Hepatocyte (in vitro differentiated cells): Measurements from ENCODE around the gene LTF. TPM values are rescaled to one million over a fixed set of nuclear protein-coding genes. Genes with fewer than 3 reads are reported as not detected.

Experiments
- DNase-seq: peaks from one replicate; pipeline ENCODE4 v3.0.0-alpha.2; 2016; ENCODE audit warnings: low spot score
- H2AFZ ChIP-seq: fragments of 200-600 bp; sonication (generic); 2 replicates; pipeline ENCODE4 v1.6.0; 2016; ENCODE audit warnings: antibody characterized with exemption, mild to moderate bottlenecking
- H3K27ac ChIP-seq: fragments of 200-600 bp; sonication (generic); 2 replicates; pipeline ENCODE4 v1.5.1; 2016; ENCODE audit warnings: mild to moderate bottlenecking
- H3K27me3 ChIP-seq: fragments of 200-600 bp; sonication (generic); 2 replicates; pipeline ENCODE4 v1.6.1; 2016
- H3K36me3 ChIP-seq: fragments of 200-600 bp; sonication (generic); replicated peaks from 2 replicates; pipeline ENCODE4 v1.5.1; 2016; ENCODE audit warnings: low read depth; ENCODE audit not compliant: insufficient read depth
- H3K4me1 ChIP-seq: fragments of 200-600 bp; sonication (generic); 2 replicates; pipeline ENCODE4 v1.5.1; 2016; ENCODE audit warnings: mild to moderate bottlenecking, moderate library complexity; ENCODE audit not compliant: insufficient read depth
- H3K4me2 ChIP-seq: fragments of 200-600 bp; sonication (generic); 2 replicates; pipeline ENCODE4 v1.6.0; 2016
- H3K4me3 ChIP-seq: fragments of 200-600 bp; sonication (generic); 2 replicates; pipeline ENCODE4 v1.5.1; 2016; ENCODE audit warnings: mild to moderate bottlenecking
- H3K79me2 ChIP-seq: fragments of 200-600 bp; sonication (generic); 2 replicates; pipeline ENCODE4 v1.6.0; 2017; ENCODE audit warnings: mild to moderate bottlenecking
- H3K9me2 ChIP-seq: fragments of 200-600 bp; sonication (generic); replicated peaks from 2 replicates; pipeline ENCODE4 v1.6.0; 2017; ENCODE audit warnings: mild to moderate bottlenecking; ENCODE audit not compliant: insufficient read depth
- H3K9me3 ChIP-seq: fragments of 200-600 bp; sonication (generic); 2 replicates; pipeline ENCODE4 v1.5.1; 2016; ENCODE audit warnings: low read depth, mild to moderate bottlenecking
- H4K20me1 ChIP-seq: fragments of 200-600 bp; sonication (generic); 2 replicates; pipeline ENCODE4 v1.6.0; 2016; ENCODE audit warnings: mild to moderate bottlenecking; ENCODE audit not compliant: insufficient read depth, poor library complexity, severe bottlenecking
- EZH2 ChIP-seq: fragments of 200-600 bp; sonication (generic); IDR thresholded peaks from 2 replicates; pipeline ENCODE4 v1.6.1; 2016; ENCODE audit warnings: antibody characterized with exemption, mild to moderate bottlenecking, borderline replicate concordance
- EZH2phosphoT487 ChIP-seq: fragments of 200-600 bp; sonication (generic); IDR thresholded peaks from one replicate; pipeline ENCODE4 v1.6.1; 2018; ENCODE audit warnings: antibody characterized with exemption, mild to moderate bottlenecking, low read depth, moderate library complexity; ENCODE audit not compliant: unreplicated experiment, severe bottlenecking
- WGBS: methylation state at CpG from one replicate; pipeline ENCODE4 v1.1.6; 2016; ENCODE audit warnings: low lambda C conversion rate; ENCODE audit errors: missing lambda C conversion rate; 5-methylcytosine and 5-hydroxymethylcytosine counted together
- polyA plus RNA-seq: library from polyadenylated mRNA; unstranded; fragments of >200 nt; fragmentation: Nextera tagmentation; extraction: Ambion mirVana; gene quantifications from 2 replicates; pipeline ENCODE4 v1.2.1, GENCODE V29; 2016
- total RNA-seq: library from RNA; depleted of rRNA; stranded (reverse); fragments of >200 nt; gene quantifications from 2 replicates; pipeline ENCODE4 v1.2.3, GENCODE V29; 2014
- TF ChIP-seq, protein P1 (sequence below): fragments of 200-600 bp; sonication (generic); IDR thresholded peaks from 2 replicates; pipeline ENCODE4 v1.5.1; 2016; ENCODE audit warnings: antibody characterized with exemption, mild to moderate bottlenecking; ENCODE audit not compliant: poor library complexity

The LTF gene
- total and polyA plus RNA-seq, 2 experiments from 2014 or later, result 1.8 TPM; not detected in 1

DNA sequence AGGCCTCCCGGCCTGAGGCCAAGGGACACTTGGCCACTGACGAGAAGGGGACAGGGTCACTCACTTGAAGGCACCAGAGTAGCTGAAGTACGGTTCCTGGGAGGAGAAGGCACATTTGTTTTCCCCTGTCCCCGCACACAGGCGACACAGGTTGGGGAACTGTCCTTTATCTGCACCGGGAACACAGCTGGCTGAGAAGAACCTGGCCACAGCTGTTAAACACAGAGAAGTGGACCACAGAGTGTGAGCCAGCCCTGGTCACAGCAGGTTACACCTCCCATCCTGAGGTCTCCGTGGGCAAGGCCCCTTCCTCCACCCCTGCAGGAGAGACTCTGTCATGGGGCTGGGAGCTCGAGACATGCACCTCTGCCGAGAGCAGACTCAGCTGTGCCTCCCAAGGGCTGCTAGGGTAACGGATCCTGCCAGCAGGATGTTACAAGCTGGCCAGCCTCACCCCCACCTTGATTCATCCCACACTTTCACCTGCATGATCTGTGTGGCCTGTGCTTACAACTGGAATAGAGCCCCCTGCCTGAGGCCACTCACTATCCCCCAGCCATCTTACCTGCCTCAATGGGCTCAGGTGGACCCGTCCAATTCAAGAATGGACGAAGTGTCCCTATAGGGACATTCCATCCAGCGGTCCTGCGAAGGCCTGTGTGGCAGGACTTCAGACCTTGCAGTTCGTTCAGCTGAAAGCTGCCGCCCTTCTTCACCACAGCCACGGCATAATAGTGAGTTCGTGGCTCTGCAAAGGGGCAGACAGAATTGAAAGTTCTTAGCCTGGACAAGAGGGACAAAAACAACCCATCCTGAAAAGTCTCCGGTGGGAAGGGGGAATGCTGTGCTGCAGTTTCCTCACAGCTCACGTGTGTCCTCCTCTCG is 9.2 kb downstream of the LTF start:
- TF ChIP-seq EZH2phosphoT487 (no peak), EZH2 (no peak)
- TF ChIP-seq, protein P1, sequence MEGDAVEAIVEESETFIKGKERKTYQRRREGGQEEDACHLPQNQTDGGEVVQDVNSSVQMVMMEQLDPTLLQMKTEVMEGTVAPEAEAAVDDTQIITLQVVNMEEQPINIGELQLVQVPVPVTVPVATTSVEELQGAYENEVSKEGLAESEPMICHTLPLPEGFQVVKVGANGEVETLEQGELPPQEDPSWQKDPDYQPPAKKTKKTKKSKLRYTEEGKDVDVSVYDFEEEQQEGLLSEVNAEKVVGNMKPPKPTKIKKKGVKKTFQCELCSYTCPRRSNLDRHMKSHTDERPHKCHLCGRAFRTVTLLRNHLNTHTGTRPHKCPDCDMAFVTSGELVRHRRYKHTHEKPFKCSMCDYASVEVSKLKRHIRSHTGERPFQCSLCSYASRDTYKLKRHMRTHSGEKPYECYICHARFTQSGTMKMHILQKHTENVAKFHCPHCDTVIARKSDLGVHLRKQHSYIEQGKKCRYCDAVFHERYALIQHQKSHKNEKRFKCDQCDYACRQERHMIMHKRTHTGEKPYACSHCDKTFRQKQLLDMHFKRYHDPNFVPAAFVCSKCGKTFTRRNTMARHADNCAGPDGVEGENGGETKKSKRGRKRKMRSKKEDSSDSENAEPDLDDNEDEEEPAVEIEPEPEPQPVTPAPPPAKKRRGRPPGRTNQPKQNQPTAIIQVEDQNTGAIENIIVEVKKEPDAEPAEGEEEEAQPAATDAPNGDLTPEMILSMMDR, result no peak
- H3K27me3 ChIP-seq, result no peaks in the 10 kb centered on the region
- no peak overlapping the region for H2AFZ ChIP-seq
- no peaks in the 10 kb centered on the region for H3K79me2 ChIP-seq
- H3K9me2 ChIP-seq, result no peaks in the 10 kb centered on the region
- H3K27ac ChIP-seq, result no peak overlapping the region
- WGBS, result 91% methylated on average over 21 of the region's 21 CpGs
- H3K4me3 ChIP-seq, result no peak overlapping the region
- no peaks in the 10 kb centered on the region for H3K9me3 ChIP-seq
- H4K20me1 ChIP-seq, result no peaks in the 10 kb centered on the region
- no peaks in the 10 kb centered on the region for H3K36me3 ChIP-seq
- no peak overlapping the region for H3K4me2 ChIP-seq
- H3K4me1 ChIP-seq, result no peaks in the 10 kb centered on the region
- DNase-seq, result no peak

DNA sequence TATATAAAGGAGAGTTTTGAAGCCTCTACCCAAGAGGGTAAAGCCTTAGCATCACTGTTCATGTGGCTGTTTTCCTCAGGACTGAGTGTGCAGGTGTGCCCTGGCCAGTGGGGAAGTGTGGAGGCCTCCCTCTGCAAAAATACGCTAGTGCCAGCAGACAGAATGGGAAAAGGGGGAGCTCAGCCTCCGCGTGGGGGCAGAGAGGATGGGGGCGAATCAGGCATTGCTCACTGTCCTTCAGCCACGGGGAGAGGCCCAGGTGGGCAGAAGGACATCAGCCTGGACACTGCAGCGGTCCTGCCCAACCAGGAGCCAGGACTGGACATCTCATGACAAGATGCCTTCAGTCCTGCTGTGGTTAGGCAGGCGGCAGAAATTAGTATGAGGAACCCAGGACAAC is 10.1 kb downstream of the LTF start:
- no peak overlapping the region for H2AFZ ChIP-seq
- H3K9me2 ChIP-seq, result no peaks in the 10 kb centered on the region
- H3K27me3 ChIP-seq, result no peaks in the 10 kb centered on the region
- H3K4me2 ChIP-seq, result no peak overlapping the region
- DNase-seq, result no peak
- H3K27ac ChIP-seq, result no peak overlapping the region
- TF ChIP-seq, protein P1, result no peak
- no peak for TF ChIP-seq EZH2
- TF ChIP-seq EZH2phosphoT487, result no peak
- no peaks in the 10 kb centered on the region for H3K79me2 ChIP-seq
- H3K4me1 ChIP-seq, result no peaks in the 10 kb centered on the region
- no peaks in the 10 kb centered on the region for H3K9me3 ChIP-seq
- 86% methylated on average over 7 of the region's 7 CpGs for WGBS
- no peaks in the 10 kb centered on the region for H4K20me1 ChIP-seq
- H3K4me3 ChIP-seq, result no peak overlapping the region
- H3K36me3 ChIP-seq, result no peaks in the 10 kb centered on the region

DNA sequence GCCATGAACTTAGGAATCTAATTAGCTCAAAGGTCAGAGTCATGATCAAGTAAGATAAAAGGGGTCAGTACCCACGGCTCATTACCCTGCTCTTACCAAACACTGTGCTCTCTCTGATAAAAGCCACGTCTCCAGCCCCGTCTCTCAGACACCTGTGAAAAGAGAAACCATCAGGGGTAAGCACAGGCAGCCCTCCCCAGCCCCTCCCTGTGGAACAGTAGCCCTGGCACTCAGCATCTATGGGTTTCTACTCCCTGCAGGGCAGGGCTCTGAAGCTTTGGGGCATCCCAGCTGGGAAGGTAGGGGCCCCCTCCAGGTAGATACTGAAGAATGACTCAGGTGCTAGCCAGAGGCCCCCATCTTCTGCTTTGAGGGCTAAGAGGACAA is 10.5 kb downstream of the LTF start:
- no peaks in the 10 kb centered on the region for H3K9me2 ChIP-seq
- H3K9me3 ChIP-seq, result no peaks in the 10 kb centered on the region
- H3K36me3 ChIP-seq, result no peaks in the 10 kb centered on the region
- TF ChIP-seq EZH2phosphoT487 (no peak), EZH2 (no peak)
- TF ChIP-seq, protein P1, result no peak
- H3K4me1 ChIP-seq, result no peaks in the 10 kb centered on the region
- H4K20me1 ChIP-seq, result no peaks in the 10 kb centered on the region
- H2AFZ ChIP-seq, result no peak overlapping the region
- no peak for DNase-seq
- WGBS, result 44% methylated on average over 3 of the region's 3 CpGs
- no peak overlapping the region for H3K27ac ChIP-seq
- no peak overlapping the region for H3K4me3 ChIP-seq
- no peaks in the 10 kb centered on the region for H3K79me2 ChIP-seq
- no peak overlapping the region for H3K4me2 ChIP-seq
- H3K27me3 ChIP-seq, result no peaks in the 10 kb centered on the region
